Erythroblast (primary cell): ENCODE measurements around the gene POLRMT.

Experiments used
- DNase-seq, 2 experiments: peaks; one replicate each; lab custom pipeline; 2025; lab: John Stamatoyannopoulos, UW
- GATA1 ChIP-seq: IDR thresholded peaks from 2 replicates; pipeline ENCODE4 v1.6.1; 2011; ENCODE audit warnings: low read depth, mild to moderate bottlenecking, control low read depth, low read length, moderate library complexity
- POLR2A ChIP-seq: IDR thresholded peaks from 2 replicates; pipeline ENCODE4 v1.6.1; 2011; ENCODE audit warnings: mild to moderate bottlenecking, low read length

The POLRMT gene

GRCh38 chr19:567296-567900 is 65.9 kb downstream of the POLRMT start:
- TF ChIP-seq POLR2A (no peak), GATA1 (no peak)
- no peak for DNase-seq
